DND-41 (cell line): Measurements from ENCODE around the gene GABRR2.

Source experiments
- ATAC-seq: fragments of 200-7000 bp; cut with Tn5 transposase; 3 replicates; pipeline ENCODE4 v1.9.1; 2021; ENCODE audit warnings: low read depth; ENCODE audit not compliant: insufficient read depth
- DNase-seq: peaks from one replicate; pipeline ENCODE4 v3.0.0-alpha.2; 2020
- H2AFZ ChIP-seq: 2 replicates; pipeline ENCODE4 v1.6.0; 2012; ENCODE audit warnings: low read depth, low read length
- H3K27ac ChIP-seq: 2 replicates; pipeline ENCODE4 v1.5.1; 2012; ENCODE audit warnings: low read length, inconsistent platforms
- H3K27me3 ChIP-seq: fragments of 200-600 bp; sonication (generic); 2 replicates; pipeline ENCODE4 v1.6.0; 2012; ENCODE audit warnings: low read length, mild to moderate bottlenecking, inconsistent platforms; ENCODE audit not compliant: insufficient read depth, poor library complexity
- H3K36me3 ChIP-seq: 2 replicates; pipeline ENCODE4 v1.5.1; 2012; ENCODE audit warnings: low read length, inconsistent platforms; ENCODE audit not compliant: insufficient read depth
- H3K4me1 ChIP-seq: 2 replicates; pipeline ENCODE4 v1.5.1; 2012; ENCODE audit warnings: mild to moderate bottlenecking, low read length; ENCODE audit not compliant: insufficient read depth
- H3K4me2 ChIP-seq: 2 replicates; pipeline ENCODE4 v1.6.0; 2012; ENCODE audit warnings: mild to moderate bottlenecking, moderate library complexity, low read length, inconsistent platforms; ENCODE audit not compliant: insufficient read depth
- H3K4me3 ChIP-seq, 2 experiments: fragments of 200-600 bp in 1 of 2; shearing (Covaris generic) in 1 of 2; 2 replicates each; pipeline ENCODE4 v1.5.1; 2012 to 2016; ENCODE audit warnings: inconsistent platforms in 2 of 2, low read length in 2 of 2, mild to moderate bottlenecking in 2 of 2, low read depth in 1 of 2, moderate library complexity in 1 of 2
- H3K79me2 ChIP-seq: 2 replicates; pipeline ENCODE4 v1.6.0; 2012; ENCODE audit warnings: low read length, inconsistent platforms; ENCODE audit not compliant: insufficient read depth
- H3K9ac ChIP-seq: 2 replicates; pipeline ENCODE4 v1.6.0; 2012; ENCODE audit warnings: low read depth, mild to moderate bottlenecking, inconsistent platforms, low read length, moderate library complexity
- H3K9me3 ChIP-seq: 2 replicates; pipeline ENCODE4 v1.5.1; 2012; ENCODE audit warnings: low read length, moderate library complexity, mild to moderate bottlenecking, inconsistent platforms; ENCODE audit not compliant: insufficient read depth, severe bottlenecking
- H4K20me1 ChIP-seq: 2 replicates; pipeline ENCODE4 v1.6.0; 2012; ENCODE audit warnings: low read length; ENCODE audit not compliant: insufficient read depth
- CTCF ChIP-seq: IDR thresholded peaks from 2 replicates; pipeline ENCODE4 v1.5.1; 2012; ENCODE audit warnings: borderline replicate concordance, low read length, moderate library complexity, mild to moderate bottlenecking; ENCODE audit not compliant: poor library complexity, severe bottlenecking; ENCODE audit errors: extremely low read depth
- EZH2 ChIP-seq: IDR thresholded peaks from 3 replicates; pipeline ENCODE4 v1.6.1; 2012; ENCODE audit warnings: borderline replicate concordance, low read depth, mild to moderate bottlenecking, moderate library complexity, low read length, inconsistent platforms; ENCODE audit not compliant: severe bottlenecking

Gene GABRR2

GRCh38 chr6:89282749-89283148, 32.4 kb downstream of the GABRR2 start:
- H3K4me1 ChIP-seq = no peaks in the 10 kb centered on the region
- no peaks in the 10 kb centered on the region for H3K36me3 ChIP-seq
- H3K9ac ChIP-seq = no peak overlapping the region
- H2AFZ ChIP-seq = no peak overlapping the region
- no peaks in the 10 kb centered on the region for H3K9me3 ChIP-seq
- H3K79me2 ChIP-seq = no peaks in the 10 kb centered on the region
- TF ChIP-seq CTCF = no peak
- TF ChIP-seq EZH2 = no peak
- no peaks in the 10 kb centered on the region for H4K20me1 ChIP-seq
- H3K27ac ChIP-seq = no peak overlapping the region
- no peaks in the 10 kb centered on the region for H3K27me3 ChIP-seq
- ATAC-seq (no peak), DNase-seq (no peak)
- no peak overlapping the region for H3K4me2 ChIP-seq
- H3K4me3 ChIP-seq = no peak overlapping the region

- no peaks in the 10 kb centered on the region for H3K27me3 ChIP-seq
- H3K4me2 ChIP-seq = no peak overlapping the region
- H3K79me2 ChIP-seq = no peaks in the 10 kb centered on the region
- no peaks in the 10 kb centered on the region for H3K9me3 ChIP-seq
- H3K9ac ChIP-seq = no peak overlapping the region
- DNase-seq (peak; percentile 45), ATAC-seq (peak; percentile 81)
- H3K4me3 ChIP-seq = no peak overlapping the region
- no peaks in the 10 kb centered on the region for H3K4me1 ChIP-seq
- no peaks in the 10 kb centered on the region for H4K20me1 ChIP-seq
- H2AFZ ChIP-seq = no peak overlapping the region
- H3K36me3 ChIP-seq = no peaks in the 10 kb centered on the region
- no peak for TF ChIP-seq EZH2
- TF ChIP-seq CTCF = peak; percentile 72
- H3K27ac ChIP-seq = no peak overlapping the region
Measured at GRCh38 chr6:89281779-89282246, 33.3 kb downstream of the GABRR2 start.

GRCh38 chr6:89278956-89279355, 36.1 kb downstream of the GABRR2 start:
- Histone ChIP-seq H3K79me2 (no peaks in the 10 kb centered on the region), H3K4me3 (no peak overlapping the region), H3K9ac (no peak overlapping the region), H3K27me3 (no peaks in the 10 kb centered on the region), H3K9me3 (no peaks in the 10 kb centered on the region), H3K27ac (no peak overlapping the region), H4K20me1 (no peaks in the 10 kb centered on the region), H3K4me1 (no peaks in the 10 kb centered on the region), H3K4me2 (no peak overlapping the region), H2AFZ (no peak overlapping the region), H3K36me3 (no peaks in the 10 kb centered on the region)
- no peak for TF ChIP-seq CTCF
- no peak for TF ChIP-seq EZH2
- no peak for ATAC-seq
- DNase-seq = no peak

- H3K79me2 ChIP-seq = no peaks in the 10 kb centered on the region
- no peaks in the 10 kb centered on the region for H3K36me3 ChIP-seq
- no peak overlapping the region for H3K4me2 ChIP-seq
- DNase-seq = no peak
- H3K4me1 ChIP-seq = no peaks in the 10 kb centered on the region
- no peak overlapping the region for H2AFZ ChIP-seq
- no peak for ATAC-seq
- no peaks in the 10 kb centered on the region for H3K27me3 ChIP-seq
- H3K9ac ChIP-seq = no peak overlapping the region
- no peak overlapping the region for H3K4me3 ChIP-seq
- H3K27ac ChIP-seq = no peak overlapping the region
- no peaks in the 10 kb centered on the region for H4K20me1 ChIP-seq
- TF ChIP-seq CTCF (no peak), EZH2 (no peak)
- H3K9me3 ChIP-seq = no peaks in the 10 kb centered on the region
Measured at GRCh38 chr6:89275900-89276299, 39.2 kb downstream of the GABRR2 start.
